Fibroblast of skin of right quadriceps (primary cell): Measurements from ENCODE around the gene PREB.
A peak's percentile ranks its signal among the peaks of the same experiment; 100 is the strongest.
"Not testable (repeated sequence)": the region's sequence is repeated elsewhere in the genome, so short reads cannot be mapped to it uniquely, and the experiment has no call there.

Source experiments
- DNase-seq: peaks from one replicate; pipeline ENCODE4 v3.0.0-alpha.2; 2013

PREB gene, protein sequence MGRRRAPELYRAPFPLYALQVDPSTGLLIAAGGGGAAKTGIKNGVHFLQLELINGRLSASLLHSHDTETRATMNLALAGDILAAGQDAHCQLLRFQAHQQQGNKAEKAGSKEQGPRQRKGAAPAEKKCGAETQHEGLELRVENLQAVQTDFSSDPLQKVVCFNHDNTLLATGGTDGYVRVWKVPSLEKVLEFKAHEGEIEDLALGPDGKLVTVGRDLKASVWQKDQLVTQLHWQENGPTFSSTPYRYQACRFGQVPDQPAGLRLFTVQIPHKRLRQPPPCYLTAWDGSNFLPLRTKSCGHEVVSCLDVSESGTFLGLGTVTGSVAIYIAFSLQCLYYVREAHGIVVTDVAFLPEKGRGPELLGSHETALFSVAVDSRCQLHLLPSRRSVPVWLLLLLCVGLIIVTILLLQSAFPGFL

DNA sequence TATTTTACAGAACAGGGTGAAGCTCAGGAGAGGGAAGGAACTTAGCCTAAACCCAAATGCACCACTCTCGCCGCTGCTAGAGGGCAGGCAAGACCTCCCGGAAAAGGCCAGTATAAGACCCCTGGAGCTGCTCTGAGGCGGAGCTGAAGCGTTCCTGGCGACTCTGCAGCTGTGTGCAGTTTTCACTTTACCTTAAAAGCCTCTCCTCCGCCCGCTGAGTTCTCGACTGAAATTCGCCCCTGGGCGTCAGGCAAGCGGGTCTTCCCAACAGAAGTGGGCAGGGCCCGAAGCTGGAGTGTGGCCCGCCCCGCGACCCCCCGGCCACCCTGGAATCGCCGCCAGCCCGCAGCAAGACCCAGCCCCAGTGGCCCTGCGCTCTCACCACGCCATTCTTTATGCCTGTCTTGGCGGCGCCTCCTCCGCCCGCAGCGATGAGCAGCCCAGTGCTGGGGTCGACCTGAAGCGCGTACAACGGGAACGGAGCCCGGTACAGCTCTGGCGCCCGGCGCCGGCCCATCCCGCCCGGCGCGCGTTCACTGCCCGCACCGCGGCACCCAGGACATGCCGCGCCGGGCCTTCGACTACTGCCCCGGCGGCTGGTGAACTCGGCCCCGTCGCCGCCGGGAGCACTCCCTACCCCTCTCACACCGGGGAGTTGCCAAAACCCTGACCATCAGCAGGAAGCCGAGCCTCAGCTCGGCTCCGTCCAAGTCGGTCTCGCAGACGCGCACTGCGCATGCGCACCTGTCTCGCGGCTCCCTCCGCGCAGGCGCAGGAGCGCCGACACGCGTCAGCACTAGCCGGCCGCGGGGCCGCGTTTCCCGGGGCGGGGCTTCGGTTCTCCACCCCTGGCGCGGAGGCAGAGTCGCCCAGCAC is at the start of gene PREB:
Gene PREB (minus strand): TSS at position 732 of the 876 bp plus-strand sequence. CDS start 215 bp downstream, at position 517.
- peak; percentile 95 for DNase-seq

DNA sequence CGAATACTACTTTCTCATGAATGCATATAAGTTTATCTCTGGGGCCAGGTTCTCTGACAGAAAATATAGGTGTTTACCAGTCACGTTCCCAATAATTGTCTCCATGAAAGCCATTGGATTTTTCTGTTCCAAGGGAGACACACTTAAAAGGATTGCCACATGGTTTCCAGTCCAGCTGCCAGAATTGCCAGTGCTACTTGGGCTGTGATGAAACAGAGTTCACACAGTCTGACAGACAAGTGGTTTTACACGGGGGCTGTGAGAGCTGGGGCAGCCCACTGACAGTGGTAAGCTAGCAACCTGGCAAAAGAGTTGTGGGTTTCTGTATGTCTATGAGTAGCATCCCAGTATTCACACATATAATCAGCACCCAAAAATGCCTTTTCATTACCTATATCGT is 49.7 kb upstream of the PREB start:
- no peak for DNase-seq

DNA sequence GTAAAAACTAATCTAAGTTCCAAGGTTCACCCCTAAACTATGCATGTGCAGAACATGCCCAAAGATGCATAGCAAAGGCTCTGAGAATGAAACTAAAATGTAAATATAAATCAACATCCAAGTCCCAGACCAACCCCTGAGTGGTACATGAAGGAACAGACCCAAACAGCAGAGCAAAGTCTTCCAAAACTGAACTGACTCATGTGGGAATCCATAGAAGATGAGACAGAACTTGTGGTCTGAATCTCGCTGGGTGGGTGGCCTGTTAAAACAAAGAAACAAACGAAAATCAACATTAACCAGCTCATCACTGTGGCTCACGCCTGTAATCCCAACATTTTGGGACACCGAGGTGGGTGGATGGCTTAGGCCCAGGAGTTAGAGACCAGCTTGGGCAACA is 47.9 kb upstream of the PREB start:
- DNase-seq = peak; percentile 74

DNA sequence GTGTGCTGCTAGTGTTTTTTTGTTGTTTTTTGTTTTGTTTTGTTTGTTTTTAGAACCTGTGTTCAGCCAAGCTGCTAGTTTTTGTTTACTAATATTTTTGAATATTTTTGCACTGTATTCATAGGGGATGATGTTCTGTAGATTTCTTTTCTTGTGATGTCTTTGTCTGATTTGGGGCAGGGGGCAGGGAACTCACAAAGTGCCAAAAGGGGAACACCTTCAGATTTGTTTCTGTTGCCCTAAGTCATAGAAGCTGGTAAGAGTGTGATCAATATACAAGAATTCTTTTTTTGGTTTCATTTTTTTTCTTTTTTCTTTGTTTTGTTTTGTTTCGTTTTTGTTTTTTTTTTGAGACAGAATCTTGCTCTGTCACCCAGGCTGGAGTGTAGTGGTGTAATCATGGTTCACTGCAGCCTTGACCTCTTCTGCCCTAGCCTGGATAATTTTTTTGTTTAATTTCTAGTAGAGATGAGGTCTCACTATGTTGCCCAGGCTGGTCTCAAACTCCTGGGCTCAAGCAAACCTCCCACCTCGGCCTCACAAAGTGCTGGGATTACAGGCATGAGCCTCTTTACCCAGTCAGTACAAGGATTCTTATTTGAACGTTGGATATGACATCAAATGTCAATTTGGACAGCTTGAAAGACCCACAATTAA is 45.0 kb upstream of the PREB start:
- no peak for DNase-seq

DNA sequence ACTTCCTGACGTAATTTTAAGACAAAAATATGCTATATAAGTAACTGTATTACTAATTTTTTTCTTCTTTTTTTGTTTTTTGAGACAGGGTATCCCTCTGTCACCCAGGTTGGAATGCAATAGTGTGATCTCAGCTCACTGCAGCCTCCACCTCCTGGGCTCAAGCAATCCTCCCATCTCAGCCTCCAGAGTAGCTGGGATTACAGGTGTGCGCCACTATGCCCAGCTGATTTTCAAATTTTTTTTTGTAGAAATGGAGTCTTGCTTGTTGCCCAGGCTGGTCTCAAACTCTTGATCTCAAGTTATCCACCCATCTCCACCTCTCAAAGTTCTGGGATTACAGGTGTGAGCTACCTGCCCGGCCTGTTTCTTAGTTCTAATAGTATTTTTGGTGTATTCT is 44.0 kb upstream of the PREB start:
- DNase-seq = no peak

DNA sequence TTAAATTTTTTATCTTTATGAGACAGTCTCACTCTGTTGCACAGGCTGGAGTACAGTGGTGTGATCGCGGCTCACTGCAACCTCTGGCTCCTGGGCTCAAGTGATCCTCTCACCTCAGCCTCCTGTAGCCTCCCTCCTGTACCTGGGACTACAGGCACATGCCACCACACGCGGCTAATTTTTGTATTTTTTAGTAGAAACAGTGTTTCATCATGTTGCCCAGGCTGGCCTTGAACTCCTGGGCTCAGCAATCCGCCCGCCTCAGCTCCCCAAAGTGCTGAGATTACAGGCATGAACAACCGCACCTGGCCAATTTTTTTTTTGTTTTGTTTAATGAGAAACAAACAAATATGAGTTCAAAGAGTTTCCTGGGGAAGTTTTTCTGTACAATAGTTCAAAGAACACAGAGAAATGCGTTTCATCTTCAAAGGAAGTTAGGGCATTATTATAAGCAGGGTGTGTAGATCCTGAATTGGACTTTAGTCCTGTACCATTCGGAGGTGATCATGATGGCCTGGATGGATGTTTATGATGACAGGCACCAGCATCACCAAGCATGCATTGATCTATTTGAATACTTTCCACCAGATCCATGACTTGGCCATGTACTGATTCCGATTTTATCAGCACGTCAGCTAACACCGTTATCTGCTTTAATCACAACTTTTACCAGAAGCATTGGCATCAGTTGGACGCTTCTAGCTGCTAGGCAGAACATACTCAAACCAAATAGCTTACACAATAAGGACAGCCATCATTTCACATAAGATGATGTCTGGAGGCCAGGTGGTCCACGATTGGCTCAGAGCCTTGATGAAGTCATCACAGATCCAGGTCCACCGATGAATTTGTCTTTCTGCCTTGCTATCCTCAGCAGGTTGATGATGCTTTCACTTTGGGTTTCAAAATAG is 43.3 kb upstream of the PREB start:
- DNase-seq = no peak

DNA sequence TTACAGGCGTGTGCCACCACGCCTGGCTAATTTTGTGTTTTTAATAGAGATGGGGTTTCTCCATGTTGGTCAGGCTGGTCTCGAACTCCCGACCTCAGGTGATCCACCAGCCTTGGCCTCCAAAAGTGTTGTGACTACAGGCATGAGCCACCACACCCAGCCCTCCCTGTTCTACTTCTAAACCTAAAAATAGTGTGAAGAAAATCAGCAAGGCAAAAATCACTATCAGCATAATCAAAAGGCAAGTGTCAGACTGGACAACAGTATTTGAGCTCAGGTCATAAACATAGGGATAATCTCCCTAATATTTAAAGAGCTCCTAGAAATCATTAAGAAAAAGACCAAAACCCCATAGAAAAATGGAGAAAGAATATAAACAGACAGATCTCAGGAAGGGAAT is 41.3 kb upstream of the PREB start:
- not testable (repeated sequence) for DNase-seq

DNA sequence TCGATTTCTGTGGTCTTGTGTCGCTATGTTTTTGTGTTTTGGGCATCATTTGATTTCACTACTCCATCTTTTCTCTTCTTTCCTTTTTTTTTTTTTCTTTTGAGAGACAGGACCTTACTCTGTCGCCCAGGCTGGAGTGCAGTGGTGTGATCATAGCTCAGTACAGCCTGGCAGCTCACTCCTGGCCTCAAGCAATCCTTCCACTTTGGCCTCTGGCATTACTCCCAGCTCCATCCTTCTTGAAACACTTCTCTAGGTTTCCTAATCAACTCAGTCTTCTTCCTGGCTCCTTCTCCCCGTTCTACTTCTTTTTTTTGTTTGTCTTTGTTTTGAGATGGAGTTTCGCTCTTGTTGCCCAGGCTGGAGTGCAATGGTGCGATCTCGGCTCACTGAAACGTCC is 40.9 kb upstream of the PREB start:
- no peak for DNase-seq

DNA sequence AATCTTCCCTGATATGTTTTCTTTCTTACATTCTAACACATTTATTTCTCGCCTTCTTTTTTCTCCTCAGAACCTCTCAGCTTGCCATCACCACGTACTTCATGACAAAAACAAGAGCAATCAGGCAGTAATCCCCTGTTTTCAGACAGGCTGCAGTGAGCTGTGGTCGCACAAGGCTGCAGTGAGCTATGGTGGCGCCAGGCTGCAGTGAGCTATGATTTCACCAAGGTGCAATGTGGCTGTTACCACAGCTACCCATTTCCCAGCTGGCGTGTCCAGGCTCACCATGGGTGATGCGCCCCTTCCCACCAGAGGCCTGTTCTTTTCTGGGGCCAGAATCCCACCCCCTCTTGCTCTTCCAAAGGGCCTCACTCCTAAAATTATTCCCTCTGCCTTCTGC is 40.2 kb upstream of the PREB start:
- DNase-seq = peak; percentile 13

DNA sequence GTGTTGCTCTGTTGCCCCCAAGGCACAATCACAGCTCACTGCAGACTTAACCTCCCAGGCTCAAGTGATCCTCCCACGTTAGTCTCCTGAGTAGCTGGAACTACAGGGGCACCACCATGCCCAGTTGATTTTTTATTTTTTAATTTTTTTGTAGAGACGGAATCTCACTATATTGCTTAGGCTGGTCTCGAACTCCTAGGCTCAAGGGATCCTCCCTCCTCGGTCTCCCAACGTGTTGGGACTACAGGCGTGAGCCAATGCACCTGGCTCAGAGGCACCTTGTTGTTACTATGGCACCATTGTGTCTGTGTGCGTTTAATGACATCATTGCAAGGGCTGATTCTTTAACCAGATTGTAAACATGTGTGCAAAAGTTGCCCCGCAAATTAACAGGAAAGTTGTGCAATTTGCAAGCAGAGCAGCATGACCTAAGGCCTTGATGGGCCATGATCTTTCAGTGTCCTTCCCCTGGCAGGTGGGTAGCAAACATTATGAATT is 37.0 kb upstream of the PREB start:
- DNase-seq = no peak

DNA sequence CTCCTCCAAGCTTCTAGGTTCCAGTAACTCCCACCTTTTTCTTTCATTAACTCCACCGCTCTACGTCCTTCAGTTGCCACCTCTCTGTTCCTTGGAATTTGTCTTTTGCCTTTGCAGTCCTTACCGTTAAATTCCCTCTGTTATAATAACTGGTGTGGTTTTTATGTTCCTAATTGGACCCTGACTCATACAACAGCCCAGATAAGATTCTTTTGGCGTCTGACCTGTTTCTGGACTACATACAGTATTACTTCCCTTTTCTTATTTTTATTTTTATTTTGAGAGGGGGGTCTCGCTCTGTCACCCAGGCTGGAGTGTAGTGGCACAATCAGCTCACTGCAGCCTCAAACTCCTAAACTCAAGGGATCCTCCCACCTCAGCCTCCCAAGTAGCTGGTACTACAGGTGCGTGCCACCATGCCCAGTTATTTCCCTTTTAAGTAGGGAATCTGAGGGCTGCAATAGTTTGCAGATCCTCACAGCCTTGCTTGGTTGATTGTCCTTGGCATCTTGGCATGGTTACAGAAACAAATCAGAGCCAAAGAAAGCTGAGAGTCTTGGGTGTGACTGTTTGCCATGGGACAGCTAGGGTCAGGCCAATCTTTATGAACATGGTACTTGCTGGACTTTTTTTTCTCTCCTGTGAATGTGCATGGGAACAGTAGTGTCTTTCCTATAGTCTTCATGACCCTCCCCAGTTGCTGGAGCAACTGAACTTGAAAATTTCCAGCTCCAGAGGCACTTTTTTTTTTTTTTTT is 36.3 kb upstream of the PREB start:
- DNase-seq = no peak

DNA sequence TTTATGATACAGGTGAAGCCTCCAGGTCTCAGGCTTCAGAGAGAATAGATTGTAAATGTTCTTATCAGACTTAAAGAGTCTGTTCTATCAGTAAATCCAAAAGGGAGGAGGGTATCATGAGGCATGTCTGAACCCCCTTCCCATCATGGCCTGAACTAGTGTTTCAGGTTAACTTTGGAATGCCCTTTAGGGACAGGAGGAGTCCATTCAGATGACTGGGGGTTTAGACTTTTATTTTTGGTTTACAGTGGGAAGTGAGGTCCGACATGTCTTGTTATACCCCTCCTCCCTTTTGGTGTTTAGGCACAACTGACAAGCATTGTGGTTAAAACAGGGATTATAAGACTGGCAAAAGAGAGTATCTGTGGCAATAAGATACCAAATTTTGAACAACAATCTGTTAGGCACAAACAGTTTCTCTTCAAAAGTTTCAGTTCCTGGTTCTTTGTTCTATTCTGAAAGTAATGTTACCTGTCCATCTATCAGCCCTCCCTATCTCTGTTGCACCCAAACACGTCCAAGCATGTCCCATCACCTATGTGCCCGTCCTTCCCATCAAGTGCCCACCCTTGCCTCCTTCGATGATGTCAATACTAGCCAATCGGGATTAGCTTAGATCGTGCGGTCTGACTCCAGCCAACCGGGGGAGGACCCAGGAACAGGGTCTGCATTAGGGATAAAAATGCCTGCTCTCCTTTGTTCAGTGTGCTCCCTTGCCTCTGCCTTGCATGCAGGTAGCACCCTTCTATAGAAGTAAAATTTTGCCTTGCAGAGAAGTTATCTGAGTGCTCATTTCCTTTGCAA is 30.7 kb upstream of the PREB start:
- DNase-seq = no peak

DNA sequence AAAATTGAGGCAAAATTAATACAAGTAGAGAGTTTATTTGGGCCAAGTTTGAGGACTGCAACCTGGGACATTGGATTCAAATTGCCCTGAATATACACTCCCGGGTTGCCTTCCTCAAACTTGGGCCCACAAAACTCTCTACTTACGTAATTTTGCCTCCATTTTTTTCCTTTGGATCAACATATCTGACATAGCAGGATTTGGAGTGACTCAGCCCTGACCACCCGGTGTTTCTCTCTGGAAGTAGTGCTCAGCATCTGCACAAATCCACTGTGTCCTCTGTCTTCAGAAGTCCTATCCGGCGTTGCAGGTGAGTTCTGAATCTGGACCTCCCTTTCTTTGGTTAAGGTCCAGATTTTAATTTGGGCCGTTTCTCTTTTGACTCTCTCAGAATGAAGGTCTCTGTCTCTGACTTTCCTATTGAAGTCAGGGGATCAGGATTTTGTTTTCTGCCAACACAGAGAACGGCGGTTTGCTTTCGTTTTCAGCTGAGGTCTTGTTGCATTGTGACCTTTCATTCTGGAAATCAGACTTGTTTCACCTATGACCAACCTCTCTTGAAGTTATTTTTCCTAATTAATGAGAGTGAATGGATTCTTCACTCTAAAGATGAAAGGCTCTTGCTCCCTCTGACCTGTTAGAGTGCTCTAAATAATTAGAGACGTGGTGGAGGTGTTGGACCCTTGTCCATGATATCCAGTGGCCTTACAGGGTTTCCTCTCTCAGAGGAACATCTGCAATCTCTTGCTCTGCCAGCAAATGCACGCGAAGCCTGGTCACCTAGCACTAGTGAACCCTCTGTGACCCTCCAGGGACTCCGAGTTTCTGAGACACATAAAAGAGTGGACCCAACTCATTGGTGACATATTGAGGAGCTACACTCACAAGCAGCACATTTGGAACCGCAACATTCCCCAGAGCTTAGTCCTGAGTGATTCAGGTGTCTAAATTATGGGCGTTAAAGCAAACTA is 28.0 kb upstream of the PREB start:
- DNase-seq = no peak

DNA sequence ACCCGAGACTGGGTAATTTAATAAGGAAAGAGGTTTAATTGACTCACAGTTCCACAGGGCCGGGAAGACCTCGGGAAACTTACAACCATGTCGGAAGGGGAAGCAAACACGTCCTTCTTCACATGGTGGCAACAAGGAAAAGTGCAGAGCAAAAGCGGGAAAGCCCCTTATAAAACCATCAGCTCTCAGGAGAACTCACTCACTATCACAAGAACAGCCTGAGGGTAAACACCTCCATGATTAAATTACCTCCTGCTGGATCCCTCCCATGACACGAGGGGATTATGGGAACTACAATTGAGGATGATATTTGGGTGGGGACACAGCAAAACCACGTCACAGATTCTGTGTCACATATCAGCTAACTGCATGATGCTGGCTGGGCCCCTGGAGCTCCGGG is 25.8 kb upstream of the PREB start:
- no peak for DNase-seq

DNA sequence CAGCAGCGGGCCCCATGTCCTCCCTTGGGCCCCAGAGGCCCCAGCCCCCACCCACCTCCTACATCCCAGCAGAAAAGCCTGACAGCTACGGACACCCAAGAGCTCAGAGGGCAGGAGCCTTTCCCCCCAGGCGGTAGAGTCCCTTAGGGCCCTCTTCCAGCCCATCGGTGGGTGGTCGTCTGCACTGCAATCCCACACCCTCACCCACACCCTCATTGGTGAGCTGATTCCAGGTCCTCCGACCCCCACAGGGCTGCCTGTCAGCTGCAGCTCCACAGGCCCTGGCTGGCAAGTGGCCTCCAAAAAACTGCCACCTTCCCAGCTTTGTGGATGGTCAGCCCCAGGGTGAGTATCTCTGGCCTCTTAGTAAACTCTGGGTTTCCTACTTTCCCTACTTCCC is 24.8 kb upstream of the PREB start:
- no peak for DNase-seq

DNA sequence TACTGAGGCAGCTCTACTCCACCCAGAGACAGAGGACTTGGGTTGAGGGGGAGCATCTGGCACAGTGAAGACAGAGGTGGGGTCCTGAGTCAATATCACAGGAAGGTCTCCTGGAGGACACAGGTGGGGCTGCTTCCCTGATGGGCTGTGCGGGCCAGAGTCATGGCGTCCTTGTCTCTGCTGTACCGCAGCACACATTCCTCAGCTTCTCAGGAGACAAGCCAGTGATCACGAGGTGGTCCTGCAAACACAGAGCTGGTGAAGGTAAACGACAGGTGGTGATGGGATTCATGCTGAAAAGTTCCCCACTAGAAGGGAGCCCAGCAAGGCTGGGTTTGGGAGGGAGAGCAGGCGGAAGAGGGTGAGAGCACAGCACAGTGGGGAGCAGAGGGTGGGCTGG is 24.0 kb upstream of the PREB start:
- no peak for DNase-seq

DNA sequence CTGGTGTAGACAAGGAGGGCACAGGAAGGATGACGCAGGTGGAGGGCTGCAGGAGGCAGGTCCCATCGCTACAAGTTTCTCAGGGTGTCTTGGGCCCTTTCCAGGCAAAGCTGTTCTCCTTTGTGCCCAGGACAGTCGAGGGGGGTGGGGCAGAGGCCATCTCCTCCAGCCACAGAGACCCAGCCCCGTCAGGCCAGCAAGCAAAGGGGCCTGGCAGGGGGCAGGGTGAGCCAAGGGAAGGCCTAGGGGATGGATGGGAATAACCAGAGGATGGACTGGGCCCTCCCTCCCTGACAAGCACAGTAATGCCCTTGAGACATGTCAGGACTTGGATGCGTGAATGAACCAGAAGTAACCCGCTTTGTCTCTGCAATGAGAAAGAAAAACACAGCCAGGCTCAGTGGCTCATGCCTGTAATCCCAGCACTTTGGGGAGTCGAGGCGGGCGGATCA is 20.7 kb upstream of the PREB start:
- DNase-seq = no peak

DNA sequence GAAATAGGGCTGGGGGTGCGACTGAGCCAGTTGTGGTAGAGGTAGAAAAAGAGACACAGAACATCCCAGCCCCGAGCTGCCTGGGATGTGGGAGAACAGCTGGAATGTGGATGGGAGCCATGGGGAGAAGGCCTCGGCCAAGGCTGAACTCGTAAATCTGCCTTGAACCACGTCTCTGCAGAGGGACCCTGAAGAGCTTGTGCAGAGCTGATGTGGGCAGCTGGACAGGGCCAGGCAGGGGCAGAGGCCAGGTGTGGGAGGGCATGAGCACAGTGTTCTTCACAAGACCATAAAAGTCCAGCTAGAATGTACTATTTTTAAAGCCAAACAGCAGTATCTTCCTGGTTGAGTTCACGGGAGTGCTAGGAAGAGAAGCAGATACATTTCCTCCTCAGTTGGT is 20.1 kb upstream of the PREB start:
- DNase-seq = no peak

DNA sequence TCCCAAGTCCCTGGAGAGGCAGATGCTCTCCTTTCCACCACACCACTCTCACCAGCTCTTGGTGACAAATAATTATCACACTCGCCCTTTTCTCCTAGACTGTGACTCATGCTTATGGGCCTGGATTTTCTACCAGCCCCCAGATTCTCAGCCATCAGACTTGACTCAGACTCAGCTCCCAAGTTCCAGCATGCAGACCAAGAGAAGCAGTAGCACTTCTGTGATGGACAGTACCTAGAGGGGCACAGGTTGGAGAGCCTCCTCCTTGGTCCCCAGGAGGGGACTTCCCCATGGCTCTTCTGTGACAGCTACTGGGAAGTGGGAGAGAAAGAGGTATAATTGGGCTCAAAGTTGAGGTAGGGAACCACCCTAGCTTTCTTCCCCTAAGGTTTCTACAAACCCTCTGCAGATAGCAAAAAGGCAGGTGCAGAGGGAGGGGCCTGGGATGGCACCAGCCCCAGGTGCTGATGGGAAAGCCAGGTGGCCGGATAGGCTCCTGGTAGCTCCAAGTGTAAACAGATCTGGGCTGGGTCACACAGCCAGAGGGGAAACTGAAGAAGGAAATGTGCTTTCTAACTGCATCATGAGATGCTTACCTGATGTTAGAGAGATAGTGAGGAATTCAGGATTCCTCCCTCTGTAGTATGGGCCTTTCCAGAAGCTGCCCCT is 18.5 kb upstream of the PREB start:
- DNase-seq = peak; percentile 18
